HG03108 (cell line): ENCODE measurements around the gene ATN1.

Experiments
- ATAC-seq: cut with Tn5 transposase; IDR thresholded peaks from one replicate; pipeline ENCODE4 v1.9.1; 2021; ENCODE audit warnings: moderate library complexity; ENCODE audit not compliant: unreplicated experiment

ATN1 gene

DNA sequence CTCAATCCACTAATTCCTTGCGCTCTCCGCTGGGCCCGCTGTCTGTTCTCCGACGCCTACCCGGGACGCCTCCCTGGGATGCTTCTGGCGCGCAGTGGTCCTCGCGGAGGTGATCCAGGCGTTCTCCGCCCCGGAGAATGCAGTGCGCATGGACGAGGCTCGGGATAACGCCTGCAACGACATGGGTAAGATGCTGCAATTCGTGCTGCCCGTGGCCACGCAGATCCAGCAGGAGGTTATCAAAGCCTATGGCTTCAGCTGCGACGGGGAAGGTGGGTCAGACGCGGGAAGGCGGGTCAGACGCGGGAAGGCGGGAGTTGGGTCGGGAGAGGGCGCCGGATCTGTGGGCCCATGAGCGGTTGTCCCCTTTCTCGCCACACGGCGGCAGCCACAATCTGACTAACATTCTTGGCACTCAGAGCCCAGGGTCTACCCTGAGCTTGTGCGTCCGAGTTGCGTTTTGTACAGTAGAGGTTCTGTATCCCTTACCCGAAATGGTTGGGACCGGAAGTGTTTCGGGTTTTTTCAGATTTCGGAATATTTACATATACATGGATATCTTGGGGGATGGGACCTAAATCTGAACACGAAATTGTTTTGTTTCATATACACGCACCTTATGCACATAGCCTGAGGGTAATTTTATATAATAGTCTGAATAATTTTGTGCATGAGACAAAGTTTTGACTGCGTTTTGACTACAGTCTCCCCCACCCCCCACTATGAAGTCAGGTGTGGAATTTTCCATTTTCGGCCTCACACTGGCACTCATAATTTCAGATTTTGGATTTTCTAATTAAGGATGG lies 16.8 kb downstream of the ATN1 start:
- ATAC-seq = no peak

DNA sequence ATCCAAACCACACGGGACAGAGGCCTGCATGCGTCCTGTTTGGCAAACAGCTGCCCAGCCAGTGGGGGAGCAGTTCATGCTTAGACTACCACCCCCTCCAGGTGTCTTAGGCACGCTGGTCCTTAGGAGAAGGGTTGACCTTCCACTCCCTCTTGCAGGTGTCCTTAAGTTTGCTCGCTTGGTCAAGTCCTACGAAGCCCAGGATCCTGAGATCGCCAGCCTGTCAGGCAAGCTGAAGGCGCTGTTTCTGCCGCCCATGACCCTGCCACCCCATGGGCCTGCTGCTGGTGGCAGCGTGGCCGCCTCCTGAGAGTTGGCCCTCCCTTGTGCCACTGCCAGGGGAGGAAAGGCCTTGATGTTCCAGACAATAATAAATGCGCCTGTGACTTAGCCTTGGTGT lies 17.9 kb downstream of the ATN1 start:
- no peak for ATAC-seq

DNA sequence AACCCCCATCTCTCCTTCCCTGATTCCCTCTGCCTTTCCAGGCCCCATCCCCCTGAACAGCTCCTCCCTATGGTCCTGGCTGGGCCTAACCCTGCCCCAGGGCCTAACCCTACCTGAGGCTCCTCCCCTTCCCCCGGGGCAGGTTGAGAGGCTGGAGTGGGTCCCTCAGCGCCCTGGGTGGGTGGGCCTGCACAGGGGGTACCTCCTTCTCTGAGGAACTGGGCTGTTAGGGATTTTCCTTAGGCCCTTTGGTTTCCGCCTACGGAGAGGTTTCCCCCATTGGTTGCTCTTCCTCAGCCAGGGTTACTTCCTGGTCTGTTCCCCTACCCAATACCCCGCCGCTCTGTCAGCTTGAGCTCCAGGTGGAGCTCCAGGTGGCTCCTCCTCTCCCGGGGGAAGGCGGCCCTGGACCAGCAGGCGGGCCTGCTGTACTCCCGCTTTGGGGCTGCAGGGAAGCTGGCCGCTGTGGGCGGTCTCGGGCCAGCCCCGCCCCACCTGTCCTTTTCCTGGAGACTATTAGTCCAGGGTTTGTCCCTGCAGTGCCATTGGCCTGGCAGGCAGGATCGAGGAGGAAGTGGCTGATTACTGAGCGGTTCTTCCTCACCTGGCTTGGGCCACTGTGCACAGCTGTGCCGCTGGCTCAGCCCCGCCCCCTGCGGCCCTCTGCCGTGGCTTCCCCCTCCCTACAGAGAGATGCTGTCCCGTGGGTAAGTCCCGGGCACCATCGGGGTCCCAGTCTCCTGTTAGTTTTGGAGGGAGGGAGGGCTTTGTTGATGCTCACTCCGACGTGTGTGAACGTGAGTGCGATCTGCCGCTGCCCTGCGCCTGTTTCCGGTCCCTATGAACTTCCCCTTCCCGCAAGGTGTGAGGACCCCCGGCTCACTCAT lies 18.5 kb downstream of the ATN1 start:
- peak; percentile 30 for ATAC-seq

DNA sequence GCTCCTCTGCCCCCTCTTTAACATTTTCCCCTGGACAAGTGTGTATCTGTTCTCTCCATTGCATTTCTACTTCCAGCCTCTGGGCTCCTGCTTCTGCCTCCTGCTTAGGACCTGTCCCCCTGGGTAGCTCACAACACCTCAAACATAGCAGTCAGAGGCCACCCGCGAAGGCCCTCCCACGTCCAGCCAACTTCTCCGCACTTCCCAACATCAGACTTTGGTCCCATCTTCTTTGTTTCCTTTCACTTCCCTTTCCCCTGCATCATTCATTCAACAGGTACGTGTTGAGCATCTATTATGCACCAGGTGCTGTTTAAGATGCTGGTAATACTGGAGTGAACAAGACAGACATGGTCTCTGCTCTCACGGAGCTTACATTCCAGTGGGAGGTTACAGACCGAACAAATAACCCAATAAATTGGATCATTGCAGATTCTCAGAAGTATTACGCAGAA lies 19.2 kb downstream of the ATN1 start:
- ATAC-seq = no peak

DNA sequence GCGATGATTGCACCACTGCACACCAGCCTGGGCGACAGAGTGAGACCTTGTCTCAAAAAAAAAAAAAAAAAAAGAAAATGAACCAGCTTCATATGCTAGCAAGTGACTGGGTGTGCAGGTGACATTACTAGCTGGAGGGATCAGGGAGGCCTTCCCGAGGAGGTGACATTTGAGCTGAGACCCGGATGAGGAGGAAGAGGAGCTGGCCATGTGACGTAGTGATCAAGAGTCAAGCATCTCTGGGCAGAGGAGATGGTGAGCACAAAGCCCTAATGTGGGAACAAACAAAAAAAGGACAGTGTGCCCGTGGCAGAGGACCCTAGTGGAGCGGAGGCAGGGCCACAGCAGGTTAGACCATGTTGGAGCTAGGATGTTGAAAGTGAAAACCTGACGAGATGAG lies 19.9 kb downstream of the ATN1 start:
- ATAC-seq = no peak

DNA sequence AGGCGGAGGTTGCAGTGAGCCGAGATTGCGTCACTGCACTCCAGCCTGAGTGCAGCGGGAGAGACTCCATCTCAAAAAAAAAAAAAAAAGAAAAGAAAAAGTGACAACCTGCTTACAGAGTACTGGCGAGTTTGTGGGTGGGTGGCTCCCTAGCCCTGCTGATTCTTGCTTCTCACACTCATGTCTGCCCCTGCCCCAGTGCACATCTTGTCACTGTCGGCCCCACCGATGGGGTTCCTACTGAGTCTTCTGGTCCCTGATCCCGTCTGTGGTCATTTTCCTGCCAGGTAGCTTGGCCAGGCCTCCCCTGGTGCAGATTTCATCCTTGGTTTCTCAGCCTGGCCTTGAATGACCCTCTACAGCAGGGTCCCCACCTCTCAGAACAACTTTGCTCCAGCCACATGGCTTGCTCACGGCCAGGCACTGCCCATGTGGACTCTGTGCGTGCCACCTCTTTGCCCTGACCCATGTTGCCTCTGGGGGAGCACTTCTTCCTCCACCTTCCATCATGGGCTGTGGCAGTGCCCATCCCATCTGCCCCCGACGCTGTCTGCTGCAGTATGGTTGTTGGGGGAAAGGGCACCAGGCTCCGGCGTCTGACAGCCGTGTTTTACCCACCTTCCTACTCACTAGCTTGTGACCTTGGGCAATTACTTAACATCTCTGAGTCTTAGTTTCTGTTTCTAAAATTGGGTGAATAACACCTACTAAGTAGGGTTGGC lies 21.3 kb downstream of the ATN1 start:
- no peak for ATAC-seq

DNA sequence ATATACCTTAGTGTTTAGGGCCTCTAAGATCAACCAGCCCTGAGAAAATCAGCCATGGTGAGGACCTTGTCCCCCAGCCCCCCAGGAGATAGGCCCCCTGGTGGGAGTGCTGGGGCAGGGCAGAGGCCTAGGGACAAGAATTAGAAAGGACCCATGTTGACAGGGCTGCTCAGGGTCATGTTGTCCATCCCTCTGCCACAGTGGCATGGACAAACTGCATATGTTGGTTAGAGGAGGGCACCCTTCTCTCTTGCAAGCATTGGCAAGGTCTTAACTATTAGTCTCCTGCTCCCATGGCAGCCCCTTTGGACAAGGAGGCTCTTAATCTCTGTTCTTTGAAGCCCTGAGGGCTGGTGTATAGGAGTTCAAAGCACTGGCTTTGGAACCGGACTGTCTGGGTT lies 22.6 kb downstream of the ATN1 start:
- ATAC-seq = no peak

DNA sequence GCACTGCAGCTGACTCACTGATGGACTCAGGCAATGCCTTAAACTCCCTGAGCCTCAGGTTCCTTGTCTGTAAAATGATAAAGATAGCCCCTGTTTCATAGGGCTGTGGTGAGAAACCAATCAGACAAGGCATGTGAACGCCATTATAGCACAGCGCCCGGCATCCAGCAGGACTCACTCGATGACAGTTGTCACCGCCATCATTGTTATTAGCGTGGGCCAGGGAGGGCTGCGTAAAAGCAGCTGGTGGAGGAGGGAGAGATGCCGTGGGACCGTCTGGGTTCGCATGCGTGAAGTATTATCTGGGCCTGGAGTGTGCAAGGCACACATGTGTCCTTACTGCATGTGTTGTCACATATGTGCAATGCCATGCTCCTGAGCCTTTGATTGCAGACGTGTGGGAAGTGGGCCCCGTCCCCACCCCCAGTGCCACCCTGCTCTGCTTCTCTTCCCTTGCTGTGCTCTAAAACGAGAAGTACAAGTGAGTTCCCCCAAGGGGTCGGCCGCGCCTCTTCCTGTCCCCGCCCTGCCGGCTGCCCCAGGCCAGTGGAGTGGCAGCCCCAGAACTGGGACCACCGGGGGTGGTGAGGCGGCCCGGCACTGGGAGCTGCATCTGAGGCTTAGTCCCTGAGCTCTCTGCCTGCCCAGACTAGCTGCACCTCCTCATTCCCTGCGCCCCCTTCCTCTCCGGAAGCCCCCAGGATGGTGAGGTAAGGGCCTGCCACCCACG lies 23.2 kb downstream of the ATN1 start, which contains the start of gene PTPN6:
Gene PTPN6, plus strand, starts transcription at position 546 of the 730 bp plus-strand sequence. Its CDS starts 157 bp downstream, at position 703.
- peak; percentile 24 for ATAC-seq

DNA sequence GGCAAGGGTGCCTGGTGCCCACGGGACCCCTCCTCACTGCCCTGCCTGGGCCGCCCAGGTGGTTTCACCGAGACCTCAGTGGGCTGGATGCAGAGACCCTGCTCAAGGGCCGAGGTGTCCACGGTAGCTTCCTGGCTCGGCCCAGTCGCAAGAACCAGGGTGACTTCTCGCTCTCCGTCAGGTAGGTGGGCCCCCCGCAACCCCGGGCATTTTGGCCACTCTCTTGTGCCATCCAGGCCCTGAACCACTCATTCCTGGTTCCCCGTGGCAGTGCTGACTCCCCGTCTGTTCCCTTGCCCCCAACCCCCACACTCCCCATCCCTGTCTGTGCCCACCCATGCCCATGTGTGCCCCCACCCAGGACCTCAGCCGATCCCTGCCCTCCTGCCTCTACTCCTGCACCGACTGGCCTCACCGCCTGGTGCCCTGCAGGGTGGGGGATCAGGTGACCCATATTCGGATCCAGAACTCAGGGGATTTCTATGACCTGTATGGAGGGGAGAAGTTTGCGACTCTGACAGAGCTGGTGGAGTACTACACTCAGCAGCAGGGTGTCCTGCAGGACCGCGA lies 23.9 kb downstream of the ATN1 start:
- ATAC-seq = no peak

DNA sequence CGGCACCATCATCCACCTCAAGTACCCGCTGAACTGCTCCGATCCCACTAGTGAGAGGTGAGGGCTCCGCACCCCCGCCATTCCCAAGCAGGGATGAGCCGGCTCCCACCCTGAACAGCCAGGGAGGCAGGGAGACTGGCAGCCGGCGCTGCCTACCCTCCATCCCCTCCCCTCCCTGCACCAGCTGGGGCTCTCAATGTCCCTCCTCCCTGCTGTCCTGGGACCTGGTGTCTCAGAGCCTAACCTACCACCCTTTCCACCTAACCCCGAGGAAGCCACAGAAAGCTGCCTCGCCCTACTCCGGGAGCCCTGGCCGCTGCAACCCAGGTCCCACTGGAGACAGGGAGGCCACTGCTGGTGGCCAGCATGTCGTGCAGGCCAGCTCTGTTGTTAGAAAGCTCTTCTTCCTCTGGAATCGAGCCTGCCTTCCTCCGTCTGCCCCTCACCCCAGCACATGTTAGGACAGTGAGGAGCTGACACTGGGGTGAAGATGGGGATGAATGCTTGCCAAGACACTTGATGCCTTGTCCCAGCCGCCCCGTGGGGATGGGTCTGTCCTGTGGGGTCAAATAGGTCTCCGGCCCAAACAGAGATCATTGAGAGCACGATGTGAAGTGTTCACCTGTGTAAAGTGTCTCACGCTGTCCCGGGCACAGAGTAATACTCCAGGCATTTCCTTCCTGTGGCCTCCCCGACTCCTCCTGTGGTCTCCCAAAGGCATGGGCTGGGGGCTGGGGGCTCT lies 24.5 kb downstream of the ATN1 start:
- ATAC-seq = no peak

DNA sequence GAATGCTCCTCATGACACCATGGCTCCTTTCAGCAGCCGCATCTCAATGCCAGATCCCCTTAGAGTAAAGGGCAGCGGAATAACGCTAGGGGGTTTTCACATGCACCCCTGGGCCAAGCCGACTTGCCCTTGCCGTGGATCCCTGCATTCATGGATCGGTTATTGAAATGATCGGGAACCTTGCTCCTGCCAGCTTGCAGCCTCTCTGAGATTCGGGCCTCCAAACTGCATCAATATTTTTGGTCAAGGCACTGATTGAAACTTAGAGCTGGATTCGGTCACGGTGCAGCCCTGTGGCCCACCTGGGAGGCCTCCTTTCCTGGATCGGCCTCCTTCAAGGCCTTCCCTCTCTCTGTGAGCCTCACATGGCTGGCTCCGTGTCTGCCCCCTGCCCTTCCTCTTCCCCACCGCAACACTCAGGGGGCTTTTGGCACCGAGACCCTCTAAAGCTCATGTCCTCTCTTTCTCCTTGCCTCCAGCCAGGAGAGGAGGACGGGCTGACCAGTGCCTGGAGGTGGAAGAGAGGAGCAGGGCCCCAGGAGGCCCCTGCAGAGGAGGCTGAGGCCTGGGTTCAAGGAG lies 25.2 kb downstream of the ATN1 start:
- no peak for ATAC-seq

DNA sequence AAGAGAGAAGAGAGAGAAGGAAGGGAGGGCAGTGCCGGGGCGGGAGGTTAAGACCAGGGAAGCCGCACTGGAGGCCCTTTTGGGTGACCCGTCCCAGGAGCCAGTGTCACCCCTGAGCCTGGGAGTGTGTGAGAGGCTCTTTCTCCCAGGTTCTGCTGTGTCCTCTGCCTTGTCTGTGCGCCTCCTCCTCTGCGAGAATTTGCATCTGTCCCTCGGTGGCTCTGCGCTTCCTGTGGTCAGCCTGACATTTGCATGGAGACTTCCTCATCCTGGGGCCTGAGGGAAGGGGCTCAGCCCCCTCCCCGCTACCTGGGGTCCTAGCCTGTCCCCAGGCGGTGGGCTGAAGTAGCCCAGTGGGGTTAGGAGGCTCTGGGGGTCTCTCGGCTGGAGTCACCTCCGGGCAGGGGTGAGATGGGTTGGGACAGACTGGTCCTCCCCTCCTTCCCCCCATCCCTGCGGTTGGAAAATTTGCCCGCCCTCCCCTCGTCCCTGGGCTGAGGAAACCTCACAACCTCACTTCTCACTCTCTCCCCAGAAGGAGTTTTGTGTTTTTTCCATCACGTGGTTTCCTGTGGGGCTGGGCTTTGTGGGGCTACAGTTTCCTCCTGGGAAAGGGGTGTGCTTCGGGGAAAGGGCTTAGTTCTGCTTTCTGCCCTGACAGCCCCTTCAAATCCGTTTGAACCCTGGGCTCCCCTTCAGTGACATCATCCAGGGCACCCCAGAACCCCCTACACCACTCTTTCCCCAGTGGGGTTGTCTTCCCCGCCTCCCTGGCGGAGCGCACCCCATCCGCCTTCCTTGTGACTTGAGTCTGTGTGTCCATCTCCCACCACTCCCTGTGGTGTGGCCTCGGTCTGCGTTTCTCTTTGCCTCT lies 25.9 kb downstream of the ATN1 start:
- peak; percentile 32 for ATAC-seq

DNA sequence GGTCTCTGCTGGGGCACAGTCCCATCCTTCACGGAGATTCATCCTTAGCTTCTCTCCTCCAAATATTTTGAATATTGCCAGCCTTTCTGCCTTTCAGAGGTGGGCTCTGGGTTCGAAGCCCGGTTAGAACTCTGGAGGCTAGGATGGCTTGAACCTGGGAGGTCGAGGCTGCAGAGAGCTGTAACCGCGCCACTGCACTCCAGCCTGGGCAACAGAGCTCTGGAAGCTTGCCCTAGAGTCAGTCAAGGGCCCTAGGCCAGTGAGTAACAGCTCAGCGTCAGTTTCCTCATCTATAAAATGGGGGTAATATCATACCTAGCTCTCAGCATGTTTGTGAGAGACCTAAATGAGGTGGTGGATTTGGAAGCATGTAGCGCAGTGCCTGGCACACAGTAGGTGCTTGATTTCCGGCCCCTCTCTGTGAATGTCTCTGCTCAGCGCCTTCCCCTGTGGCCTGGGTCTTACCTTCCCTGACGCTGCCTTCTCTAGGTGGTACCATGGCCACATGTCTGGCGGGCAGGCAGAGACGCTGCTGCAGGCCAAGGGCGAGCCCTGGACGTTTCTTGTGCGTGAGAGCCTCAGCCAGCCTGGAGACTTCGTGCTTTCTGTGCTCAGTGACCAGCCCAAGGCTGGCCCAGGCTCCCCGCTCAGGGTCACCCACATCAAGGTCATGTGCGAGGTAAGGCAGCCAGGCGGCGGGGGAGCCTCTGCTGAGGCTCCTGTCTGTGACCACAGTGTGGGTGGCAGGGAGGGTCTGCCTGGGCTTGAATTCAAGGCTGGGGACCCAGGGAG lies 26.8 kb downstream of the ATN1 start:
- ATAC-seq = no peak

DNA sequence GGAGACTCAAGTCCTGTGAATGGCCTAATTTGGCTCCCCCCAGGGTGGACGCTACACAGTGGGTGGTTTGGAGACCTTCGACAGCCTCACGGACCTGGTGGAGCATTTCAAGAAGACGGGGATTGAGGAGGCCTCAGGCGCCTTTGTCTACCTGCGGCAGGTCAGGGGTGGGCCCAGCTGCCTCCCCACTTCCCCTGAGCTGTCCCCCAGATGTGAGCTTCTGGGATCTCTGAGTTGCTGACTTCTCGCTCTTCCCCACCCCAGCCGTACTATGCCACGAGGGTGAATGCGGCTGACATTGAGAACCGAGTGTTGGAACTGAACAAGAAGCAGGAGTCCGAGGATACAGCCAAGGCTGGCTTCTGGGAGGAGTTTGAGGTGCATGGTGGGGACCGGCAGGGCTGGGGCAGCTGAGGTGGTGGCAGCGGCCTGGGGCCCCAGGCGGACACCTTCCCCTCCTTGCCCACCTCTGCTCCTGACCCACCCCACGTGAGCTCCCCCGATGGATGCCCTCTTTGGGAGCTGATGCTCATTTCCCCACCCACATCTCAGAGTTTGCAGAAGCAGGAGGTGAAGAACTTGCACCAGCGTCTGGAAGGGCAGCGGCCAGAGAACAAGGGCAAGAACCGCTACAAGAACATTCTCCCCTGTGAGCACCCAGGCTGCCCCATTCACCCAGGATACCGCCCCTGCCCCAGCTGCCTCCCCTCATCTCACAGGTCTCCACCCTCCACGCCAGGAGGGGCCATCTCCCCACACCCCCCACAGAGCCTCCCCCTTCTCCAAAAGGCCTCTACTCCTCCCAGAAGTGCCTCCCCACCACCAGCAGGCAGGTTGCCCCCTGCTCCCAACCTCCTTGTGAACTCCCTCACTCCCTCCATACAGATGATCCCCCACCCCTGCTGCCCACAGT lies 27.6 kb downstream of the ATN1 start:
- no peak for ATAC-seq

DNA sequence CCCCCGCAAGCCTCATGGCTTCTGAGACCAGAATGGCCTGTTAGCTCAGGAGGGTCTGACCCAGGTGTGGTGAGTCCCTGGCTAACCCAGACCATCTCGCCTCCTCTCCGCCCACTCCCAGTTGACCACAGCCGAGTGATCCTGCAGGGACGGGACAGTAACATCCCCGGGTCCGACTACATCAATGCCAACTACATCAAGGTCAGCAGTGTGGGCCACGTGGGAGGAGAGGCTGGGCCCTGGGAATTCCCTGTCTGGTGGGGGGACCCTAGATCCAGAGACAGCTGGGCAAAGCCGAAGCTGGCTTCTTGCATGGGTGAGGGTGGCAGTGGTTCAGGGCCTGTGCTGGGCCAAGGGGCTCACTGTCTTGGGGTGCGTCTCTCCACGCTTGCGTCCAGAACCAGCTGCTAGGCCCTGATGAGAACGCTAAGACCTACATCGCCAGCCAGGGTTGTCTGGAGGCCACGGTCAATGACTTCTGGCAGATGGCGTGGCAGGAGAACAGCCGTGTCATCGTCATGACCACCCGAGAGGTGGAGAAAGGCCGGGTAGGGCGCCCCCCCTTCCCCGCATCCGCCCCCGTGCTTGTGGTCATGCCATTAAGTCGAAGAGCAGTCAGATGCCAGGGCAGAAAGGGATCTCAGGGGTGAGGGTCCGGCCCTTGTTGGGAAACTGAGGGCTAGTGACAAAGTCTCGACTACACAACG lies 28.4 kb downstream of the ATN1 start:
- ATAC-seq = no peak
